Endothelial cell of umbilical vein (primary cell): ENCODE data around the gene ST3GAL5. TPM values are rescaled to one million over a fixed set of nuclear protein-coding genes. Genes with fewer than 3 reads are reported as not detected.

Experiments used
- BruUV-seq: library from RNA; stranded (reverse); fragments of 400-500 nt; replicated peaks from 2 replicates; lab custom pipeline; 2021; lab: Mats Ljungman, UMichigan
- CTCF ChIA-PET: fragments of 300-600, 350-600 bp; sonication (Branson Sonifier 250); formaldehyde crosslinking; loops from one replicate; lab custom pipeline; 2021; ENCODE audit warnings: antibody characterized with exemption, inconsistent platforms; lab: Charles Lee
- POLR2A ChIA-PET: fragments of 300-600, 350-600 bp; sonication (Branson Sonifier 250); formaldehyde crosslinking; loops from one replicate; lab custom pipeline; 2021; ENCODE audit warnings: antibody characterized with exemption, inconsistent platforms; lab: Charles Lee
- DNase-seq: peaks from one replicate; pipeline ENCODE4 v3.0.0-alpha.2; 2011; ENCODE audit warnings: low read depth, low spot score
- FAIRE-seq: peaks from 2 replicates; lab custom pipeline; 2011; peaks lifted over from hg19 to GRCh38; lab: Jason Lieb, UNC
- H2AFZ ChIP-seq: 2 replicates; pipeline ENCODE4 v1.6.0; 2012; ENCODE audit warnings: low read depth, low read length, control low read depth, inconsistent platforms
- H3K27ac ChIP-seq: 2 replicates; pipeline ENCODE4 v1.5.1; 2011; ENCODE audit warnings: low read depth, mild to moderate bottlenecking, control low read depth, low read length, moderate library complexity; ENCODE audit not compliant: insufficient read depth
- H3K27me3 ChIP-seq, 2 experiments: 2 replicates each; pipeline versions ENCODE4 v1.6.0 to v1.6.1; 2011; ENCODE audit warnings: low read length in 2 of 2, mixed read lengths in 1 of 2; ENCODE audit not compliant: control insufficient read depth in 2 of 2, insufficient read depth in 2 of 2
- H3K36me3 ChIP-seq, 2 experiments: 2 replicates in 1 of 2; 3 replicates in 1 of 2; pipeline ENCODE4 v1.5.1; 2011; ENCODE audit warnings: low read length in 2 of 2, mild to moderate bottlenecking in 1 of 2, moderate library complexity in 1 of 2; ENCODE audit not compliant: control insufficient read depth in 2 of 2, insufficient read depth in 2 of 2; ENCODE audit errors: extremely low read depth in 1 of 2
- H3K4me1 ChIP-seq: 3 replicates; pipeline ENCODE4 v1.5.1; 2011; ENCODE audit warnings: mild to moderate bottlenecking, low read length; ENCODE audit not compliant: control insufficient read depth, insufficient read depth; ENCODE audit errors: extremely low read depth
- H3K4me2 ChIP-seq: 2 replicates; pipeline ENCODE4 v1.6.1; 2011; ENCODE audit warnings: low read length, control low read depth, mixed read lengths; ENCODE audit not compliant: insufficient read depth
- H3K4me3 ChIP-seq, 3 experiments: fragments of 200-600 bp in 1 of 3; sonication (generic), shearing (Covaris generic) in 1 of 3; replicated peaks in 1 of 3; 2 replicates each; pipeline ENCODE4 v1.5.1; 2011 to 2016; ENCODE audit warnings: control low read depth in 3 of 3, low read length in 3 of 3, mild to moderate bottlenecking in 2 of 3, inconsistent platforms in 1 of 3, low read depth in 1 of 3, moderate library complexity in 1 of 3; ENCODE audit not compliant: insufficient read depth in 1 of 3
- H3K79me2 ChIP-seq: 2 replicates; pipeline ENCODE4 v1.6.0; 2012; ENCODE audit warnings: low read length, inconsistent platforms; ENCODE audit not compliant: control insufficient read depth, insufficient read depth
- H3K9ac ChIP-seq: replicated peaks from 2 replicates; pipeline ENCODE3; 2011; ENCODE audit warnings: low read length, control low read depth; ENCODE audit not compliant: insufficient read depth; ENCODE audit errors: extremely low read depth
- H3K9me1 ChIP-seq: replicated peaks from 3 replicates; pipeline ENCODE4 v1.6.0; 2011; ENCODE audit warnings: mild to moderate bottlenecking, low read length; ENCODE audit not compliant: control insufficient read depth, insufficient read depth; ENCODE audit errors: extremely low read depth
- H3K9me3 ChIP-seq: replicated peaks from 2 replicates; pipeline ENCODE4 v1.5.1; 2012; ENCODE audit warnings: low read length, inconsistent platforms; ENCODE audit not compliant: control insufficient read depth, insufficient read depth
- H4K20me1 ChIP-seq: replicated peaks from 2 replicates; pipeline ENCODE3; 2011; ENCODE audit warnings: mild to moderate bottlenecking, low read length; ENCODE audit not compliant: control insufficient read depth, insufficient read depth; ENCODE audit errors: extremely low read depth
- EZH2 ChIP-seq: IDR thresholded peaks from 2 replicates; pipeline ENCODE4 v1.6.1; 2012; ENCODE audit warnings: borderline replicate concordance, low read depth, mild to moderate bottlenecking, moderate library complexity, low read length, inconsistent platforms; ENCODE audit not compliant: severe bottlenecking
- FOS ChIP-seq: IDR thresholded peaks from 2 replicates; pipeline ENCODE4 v1.6.1; 2011; ENCODE audit warnings: mild to moderate bottlenecking, low read length, moderate library complexity, borderline replicate concordance; ENCODE audit not compliant: insufficient read depth
- GATA2 ChIP-seq: IDR thresholded peaks from 2 replicates; pipeline ENCODE4 v1.7.0; 2011; ENCODE audit warnings: low read depth, mild to moderate bottlenecking, moderate library complexity, mixed read lengths, low read length; ENCODE audit not compliant: insufficient read length, insufficient read depth
- JUN ChIP-seq: IDR thresholded peaks from 2 replicates; pipeline ENCODE4 v1.6.1; 2011; ENCODE audit warnings: borderline replicate concordance, low read depth; ENCODE audit not compliant: insufficient read length, insufficient read depth
- MAX ChIP-seq: IDR thresholded peaks from 2 replicates; pipeline ENCODE4 v1.6.1; 2011; ENCODE audit not compliant: insufficient read depth, insufficient read length
- MYC ChIP-seq: IDR thresholded peaks from one replicate; pipeline ENCODE4 v1.6.1; 2011; ENCODE audit warnings: mild to moderate bottlenecking, low read depth, low read length
- POLR2A ChIP-seq: IDR thresholded peaks from 2 replicates; pipeline ENCODE4 v1.6.1; 2012; ENCODE audit warnings: low read depth, mild to moderate bottlenecking, control low read depth, low read length
- POLR2AphosphoS5 ChIP-seq: IDR thresholded peaks from 2 replicates; pipeline ENCODE4 v1.6.1; 2012; ENCODE audit warnings: low read depth, mild to moderate bottlenecking, control low read depth, low read length, moderate library complexity; ENCODE audit not compliant: insufficient read depth
- dilution Hi-C: fragments of 300-500 bp; cut with MboI; formaldehyde crosslinking; loops from one replicate; pipeline ENCODE4 v1.15.0; 2019; ENCODE audit warnings: low sequenced_read_pairs; ENCODE audit not compliant: extremely low pct_ligation_motif_present
- intact Hi-C: fragments of 100-400 bp; cut with micrococcal nuclease; formaldehyde crosslinking; loops from one replicate; pipeline ENCODE4 v1.10.0; 2022
- polyA plus RNA-seq, 4 experiments: library from polyadenylated mRNA; depleted of rRNA in 3 of 4; stranded (reverse) in 3 of 4; unstranded in 1 of 4; fragments of >200 nt; gene quantifications; 2 replicates each; pipeline versions ENCODE4 v1.2.1 to v1.2.3, GENCODE V29; 2011 to 2012; ENCODE audit warnings: missing spikeins in 1 of 4
- total RNA-seq: library from RNA; stranded (reverse); gene quantifications from 2 replicates; pipeline ENCODE4 v1.2.3, GENCODE V29; 2021
- TF ChIP-seq, protein P1 (sequence below), 2 donors: IDR thresholded peaks; 1 replicate in 1 of 2; 2 replicates in 1 of 2; pipeline ENCODE4 v1.5.1; 2011; ENCODE audit warnings: low read length in 2 of 2, mild to moderate bottlenecking in 2 of 2, moderate library complexity in 2 of 2, control low read depth in 1 of 2, inconsistent platforms in 1 of 2, low read depth in 1 of 2; ENCODE audit not compliant: insufficient read depth in 1 of 2; ENCODE audit errors: extremely low read depth in 1 of 2

ST3GAL5 gene
- total and polyA plus RNA-seq, 2 donors (not counting 3 experiments of a cell fraction or from before 2014, with no cell fraction given): 9.5 to 16.0 TPM

DNA sequence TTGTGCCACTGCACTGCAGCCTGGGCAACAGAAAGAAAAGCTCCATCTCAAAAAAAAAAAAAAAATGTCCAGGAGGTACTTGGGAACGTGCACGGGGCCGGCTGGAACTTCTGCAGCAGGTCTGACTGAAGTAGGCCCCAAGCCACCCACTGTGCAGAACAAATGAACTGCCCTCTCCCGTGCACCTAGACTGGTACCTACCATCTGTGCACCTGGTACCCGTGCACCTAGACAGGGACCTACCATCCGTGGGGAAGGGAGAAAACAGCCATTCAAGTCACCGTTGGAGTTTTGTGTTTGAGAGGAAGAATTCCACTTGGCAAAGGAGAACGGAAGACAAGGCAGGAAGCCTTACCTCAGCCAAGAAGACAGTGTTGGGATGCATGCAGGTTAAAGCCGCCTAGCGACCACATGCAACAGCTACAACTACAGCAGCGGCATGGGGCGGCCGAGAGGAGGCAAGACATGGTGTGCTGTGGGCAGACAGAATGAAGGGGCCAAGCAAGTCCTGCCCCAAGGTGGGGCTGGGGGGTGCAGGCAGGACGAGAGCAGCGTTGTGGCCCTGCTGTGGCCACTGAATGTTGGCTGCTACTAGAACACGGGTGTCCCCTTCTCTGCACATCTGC is 16.1 kb downstream of the ST3GAL5 start:
- dilution Hi-C loops (no loop called here), intact Hi-C loops (no loop called here)
- H3K9me1 ChIP-seq: no peaks in the 10 kb centered on the region
- H3K79me2 ChIP-seq: no peaks in the 10 kb centered on the region
- no peak overlapping the region for H3K27ac ChIP-seq
- ChIA-PET POLR2A (no interaction called here), CTCF (interaction anchor here (1.0 kb wide), 1 partner anchor 45 kb away, joined by 5 read pairs; no protein-coding TSS in a partner anchor)
- no peaks in the 10 kb centered on the region for H3K4me1 ChIP-seq
- TF ChIP-seq, protein P1, sequence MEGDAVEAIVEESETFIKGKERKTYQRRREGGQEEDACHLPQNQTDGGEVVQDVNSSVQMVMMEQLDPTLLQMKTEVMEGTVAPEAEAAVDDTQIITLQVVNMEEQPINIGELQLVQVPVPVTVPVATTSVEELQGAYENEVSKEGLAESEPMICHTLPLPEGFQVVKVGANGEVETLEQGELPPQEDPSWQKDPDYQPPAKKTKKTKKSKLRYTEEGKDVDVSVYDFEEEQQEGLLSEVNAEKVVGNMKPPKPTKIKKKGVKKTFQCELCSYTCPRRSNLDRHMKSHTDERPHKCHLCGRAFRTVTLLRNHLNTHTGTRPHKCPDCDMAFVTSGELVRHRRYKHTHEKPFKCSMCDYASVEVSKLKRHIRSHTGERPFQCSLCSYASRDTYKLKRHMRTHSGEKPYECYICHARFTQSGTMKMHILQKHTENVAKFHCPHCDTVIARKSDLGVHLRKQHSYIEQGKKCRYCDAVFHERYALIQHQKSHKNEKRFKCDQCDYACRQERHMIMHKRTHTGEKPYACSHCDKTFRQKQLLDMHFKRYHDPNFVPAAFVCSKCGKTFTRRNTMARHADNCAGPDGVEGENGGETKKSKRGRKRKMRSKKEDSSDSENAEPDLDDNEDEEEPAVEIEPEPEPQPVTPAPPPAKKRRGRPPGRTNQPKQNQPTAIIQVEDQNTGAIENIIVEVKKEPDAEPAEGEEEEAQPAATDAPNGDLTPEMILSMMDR (IDR thresholded peaks at IDR 0.05; ENCODE audit: extremely low read depth in 1 of 2, insufficient read depth in 1 of 2, low read depth in 1 of 2, low read length in 2 of 2): no peak
- TF ChIP-seq FOS: no peak
- TF ChIP-seq GATA2: no peak
- no peak for TF ChIP-seq JUN
- TF ChIP-seq POLR2A: no peak
- no peak for TF ChIP-seq MAX
- TF ChIP-seq MYC: no peak
- no peak for TF ChIP-seq POLR2AphosphoS5
- no peak for TF ChIP-seq EZH2
- no peaks in the 10 kb centered on the region for H3K36me3 ChIP-seq
- no peak overlapping the region for H3K4me2 ChIP-seq
- BruUV-seq: no TSS peak
- H2AFZ ChIP-seq: no peak overlapping the region
- FAIRE-seq (no peak), DNase-seq (no peak)
- H3K9ac ChIP-seq: no peak overlapping the region
- no peak overlapping the region for H3K4me3 ChIP-seq
- H3K9me3 ChIP-seq: no peaks in the 10 kb centered on the region
- no peaks in the 10 kb centered on the region for H3K27me3 ChIP-seq
- H4K20me1 ChIP-seq: no peaks in the 10 kb centered on the region
